ENCODE data around the gene CTNNBL1. TPM values are rescaled to one million over a fixed set of nuclear protein-coding genes. Genes with fewer than 3 reads are reported as not detected.
"Not testable (repeated sequence)": the region's sequence is repeated elsewhere in the genome, so short reads cannot be mapped to it uniquely, and the experiment has no call there.

CTNNBL1 gene
- total RNA-seq, 1 donor from 2014 or later, result 87.7 TPM

- peaks cover 15% of the 10 kb centered on the region for H3K9me3 Mint-ChIP-seq
- H3K4me1 Mint-ChIP-seq, result peaks cover 17% of the 10 kb centered on the region
- TF ChIP-seq, protein P1, sequence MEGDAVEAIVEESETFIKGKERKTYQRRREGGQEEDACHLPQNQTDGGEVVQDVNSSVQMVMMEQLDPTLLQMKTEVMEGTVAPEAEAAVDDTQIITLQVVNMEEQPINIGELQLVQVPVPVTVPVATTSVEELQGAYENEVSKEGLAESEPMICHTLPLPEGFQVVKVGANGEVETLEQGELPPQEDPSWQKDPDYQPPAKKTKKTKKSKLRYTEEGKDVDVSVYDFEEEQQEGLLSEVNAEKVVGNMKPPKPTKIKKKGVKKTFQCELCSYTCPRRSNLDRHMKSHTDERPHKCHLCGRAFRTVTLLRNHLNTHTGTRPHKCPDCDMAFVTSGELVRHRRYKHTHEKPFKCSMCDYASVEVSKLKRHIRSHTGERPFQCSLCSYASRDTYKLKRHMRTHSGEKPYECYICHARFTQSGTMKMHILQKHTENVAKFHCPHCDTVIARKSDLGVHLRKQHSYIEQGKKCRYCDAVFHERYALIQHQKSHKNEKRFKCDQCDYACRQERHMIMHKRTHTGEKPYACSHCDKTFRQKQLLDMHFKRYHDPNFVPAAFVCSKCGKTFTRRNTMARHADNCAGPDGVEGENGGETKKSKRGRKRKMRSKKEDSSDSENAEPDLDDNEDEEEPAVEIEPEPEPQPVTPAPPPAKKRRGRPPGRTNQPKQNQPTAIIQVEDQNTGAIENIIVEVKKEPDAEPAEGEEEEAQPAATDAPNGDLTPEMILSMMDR (conservative IDR thresholded peaks at IDR 0.05), result no peak
- no peak overlapping the region for H3K4me3 Mint-ChIP-seq
- H3K27me3 Mint-ChIP-seq (ENCODE audit: low read depth), result no peaks in the 10 kb centered on the region
- H3K36me3 Mint-ChIP-seq (ENCODE audit: low read depth), result peaks cover 18% of the 10 kb centered on the region
- H3K27ac Mint-ChIP-seq (ENCODE audit: unreplicated experiment), result no peak overlapping the region
- DNase-seq (ENCODE audit: low read depth, low spot score), result no peak
Observed at GRCh38 chr20:37721751-37722150, 27.9 kb downstream of the CTNNBL1 start.

DNA sequence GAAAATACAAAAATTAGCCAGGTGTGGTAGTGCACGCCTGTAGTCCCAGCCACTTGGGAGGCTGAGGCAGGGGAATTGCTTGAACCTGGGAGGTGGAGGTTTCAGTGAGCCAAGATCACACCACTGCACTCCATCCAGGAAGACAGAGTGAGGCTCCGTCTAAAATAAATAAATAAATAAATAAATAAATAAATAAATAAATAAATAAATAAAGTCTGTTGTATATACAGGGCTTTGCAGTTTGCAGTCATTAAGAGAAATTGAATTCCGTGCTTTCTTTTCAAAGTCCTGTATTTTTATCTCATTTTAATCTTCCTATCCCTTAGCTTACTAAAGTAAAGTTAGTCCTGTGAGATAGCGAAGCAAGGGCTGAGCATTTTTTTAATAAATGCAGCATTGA lies 28.5 kb downstream of the CTNNBL1 start:
- Mint-ChIP-seq H3K9me3 (peaks cover 13% of the 10 kb centered on the region), H3K36me3 (ENCODE audit: low read depth) (peaks cover 18% of the 10 kb centered on the region), H3K4me1 (peaks cover 23% of the 10 kb centered on the region)
- not testable (repeated sequence) for DNase-seq (ENCODE audit: low read depth, low spot score); H3K27me3 Mint-ChIP-seq (ENCODE audit: low read depth); H3K27ac Mint-ChIP-seq (ENCODE audit: unreplicated experiment); H3K4me3 Mint-ChIP-seq

GRCh38 chr20:37723668-37724067 lies 29.8 kb downstream of the CTNNBL1 start:
- Mint-ChIP-seq H3K4me3 (no peak overlapping the region), H3K27ac (ENCODE audit: unreplicated experiment) (no peak overlapping the region), H3K9me3 (peaks cover 13% of the 10 kb centered on the region), H3K4me1 (peaks cover 35% of the 10 kb centered on the region), H3K27me3 (ENCODE audit: low read depth) (no peaks in the 10 kb centered on the region), H3K36me3 (ENCODE audit: low read depth) (peaks cover 15% of the 10 kb centered on the region)
- TF ChIP-seq, protein P1 (conservative IDR thresholded peaks at IDR 0.05), result no peak
- no peak for DNase-seq (ENCODE audit: low read depth, low spot score)

GRCh38 chr20:37725165-37725564 lies 31.3 kb downstream of the CTNNBL1 start:
- H3K27me3 Mint-ChIP-seq (ENCODE audit: low read depth), result no peaks in the 10 kb centered on the region
- H3K36me3 Mint-ChIP-seq (ENCODE audit: low read depth), result peaks cover 7% of the 10 kb centered on the region
- peaks cover 9% of the 10 kb centered on the region for H3K9me3 Mint-ChIP-seq
- peaks cover 40% of the 10 kb centered on the region for H3K4me1 Mint-ChIP-seq
- TF ChIP-seq, protein P1 (conservative IDR thresholded peaks at IDR 0.05), result no peak
- DNase-seq (ENCODE audit: low read depth, low spot score), result no peak
- H3K4me3 Mint-ChIP-seq, result no peak overlapping the region
- H3K27ac Mint-ChIP-seq (ENCODE audit: unreplicated experiment), result no peak overlapping the region

DNA sequence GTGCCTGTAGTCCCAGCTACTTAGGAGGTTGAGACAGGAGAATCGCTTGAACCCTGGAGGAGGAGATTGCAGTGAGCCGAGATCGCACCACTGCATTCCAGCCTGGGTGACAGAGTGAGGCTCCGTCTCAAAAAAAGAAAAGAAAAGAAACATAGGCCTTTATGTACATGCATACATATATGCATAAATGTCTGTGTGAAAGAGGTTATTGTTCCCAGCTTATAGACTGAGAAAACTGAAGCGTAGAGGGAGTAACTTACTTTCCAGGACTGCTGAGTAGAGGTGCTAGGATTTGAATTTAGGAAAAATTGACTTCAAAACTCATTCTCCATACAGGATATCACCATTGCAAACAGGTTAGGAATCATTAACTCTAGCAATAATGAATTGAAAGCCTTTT lies 32.0 kb downstream of the CTNNBL1 start:
- Mint-ChIP-seq H3K4me3 (peak overlapping the region; percentile 9), H3K9me3 (peaks cover 7% of the 10 kb centered on the region), H3K27ac (ENCODE audit: unreplicated experiment) (no peak overlapping the region), H3K4me1 (peaks cover 40% of the 10 kb centered on the region), H3K36me3 (ENCODE audit: low read depth) (peaks cover 7% of the 10 kb centered on the region), H3K27me3 (ENCODE audit: low read depth) (no peaks in the 10 kb centered on the region)
- TF ChIP-seq, protein P1 (conservative IDR thresholded peaks at IDR 0.05), result no peak
- no peak for DNase-seq (ENCODE audit: low read depth, low spot score)

GRCh38 chr20:37726321-37726720 lies 32.5 kb downstream of the CTNNBL1 start:
- no peak for DNase-seq (ENCODE audit: low read depth, low spot score)
- peak overlapping the region; percentile 9 for H3K4me3 Mint-ChIP-seq
- TF ChIP-seq, protein P1 (conservative IDR thresholded peaks at IDR 0.05), result no peak
- H3K36me3 Mint-ChIP-seq (ENCODE audit: low read depth), result peaks cover 7% of the 10 kb centered on the region
- peaks cover 6% of the 10 kb centered on the region for H3K9me3 Mint-ChIP-seq
- no peaks in the 10 kb centered on the region for H3K27me3 Mint-ChIP-seq (ENCODE audit: low read depth)
- no peak overlapping the region for H3K27ac Mint-ChIP-seq (ENCODE audit: unreplicated experiment)
- peaks cover 40% of the 10 kb centered on the region for H3K4me1 Mint-ChIP-seq
